Measurements from ENCODE around the gene HSPA14.

The HSPA14 gene

GRCh38 chr10:14843327-14843988 is 5.4 kb downstream of the HSPA14 start:
- H3K27me3 ChIP-seq (ENCODE audit: insufficient read depth, low read length) = no peaks in the 10 kb centered on the region
- H3K27ac ChIP-seq (ENCODE audit: low read depth, low read length, poor library complexity, severe bottlenecking) = no peak overlapping the region
- TF ChIP-seq EZH2 (IDR thresholded peaks at IDR 0.05; ENCODE audit: borderline replicate concordance, low read length) (no peak), CTCF (IDR thresholded peaks at IDR 0.05; ENCODE audit: low read length) (no peak)
- no peaks in the 10 kb centered on the region for H3K9me2 ChIP-seq (ENCODE audit: low read depth, low read length)
- no peak overlapping the region for H3K4me3 ChIP-seq (ENCODE audit: low read depth, low read length, poor library complexity, severe bottlenecking)
- no peaks in the 10 kb centered on the region for H3F3A ChIP-seq (ENCODE audit: insufficient read depth, low read length)
- no peak overlapping the region for H3K4me2 ChIP-seq (ENCODE audit: low read length)
- H2AFZ ChIP-seq (ENCODE audit: low read length) = no peak overlapping the region
- H3K9me3 ChIP-seq (ENCODE audit: low read length) = no peaks in the 10 kb centered on the region
- peaks cover 68% of the 10 kb centered on the region for H3K36me3 ChIP-seq (ENCODE audit: insufficient read depth, low read length)
- H3K79me2 ChIP-seq (ENCODE audit: insufficient read depth, low read length) = peaks cover 24% of the 10 kb centered on the region
- H3K9ac ChIP-seq (ENCODE audit: low read length) = no peak overlapping the region
- H3K4me1 ChIP-seq (ENCODE audit: insufficient read depth, low read length, severe bottlenecking) = peaks cover 9% of the 10 kb centered on the region
- no peaks in the 10 kb centered on the region for H4K20me1 ChIP-seq (ENCODE audit: insufficient read depth, low read length)

DNA sequence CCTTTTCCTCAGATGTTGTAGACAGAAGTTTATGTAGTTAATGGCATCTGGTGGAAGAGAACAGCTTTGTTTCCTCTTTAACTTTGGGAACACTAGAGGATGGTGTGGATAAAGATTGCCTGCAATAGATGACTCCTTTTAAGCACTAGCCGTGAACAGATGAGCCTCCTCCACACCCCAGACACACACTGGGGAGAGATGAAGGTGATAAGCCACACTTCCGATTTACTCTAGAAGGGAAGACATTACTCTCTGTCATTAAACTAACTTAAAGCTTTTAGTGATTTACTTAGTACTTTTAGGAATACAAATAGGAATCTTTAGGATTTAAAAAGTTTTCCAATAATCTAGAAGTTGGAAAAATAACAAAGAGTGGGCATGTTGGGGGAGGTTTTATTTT is 6.8 kb downstream of the HSPA14 start:
- peaks cover 80% of the 10 kb centered on the region for H3K36me3 ChIP-seq (ENCODE audit: insufficient read depth, low read length)
- H3K4me1 ChIP-seq (ENCODE audit: insufficient read depth, low read length, severe bottlenecking) = no peaks in the 10 kb centered on the region
- no peaks in the 10 kb centered on the region for H4K20me1 ChIP-seq (ENCODE audit: insufficient read depth, low read length)
- no peak overlapping the region for H3K4me2 ChIP-seq (ENCODE audit: low read length)
- no peak overlapping the region for H2AFZ ChIP-seq (ENCODE audit: low read length)
- H3K27me3 ChIP-seq (ENCODE audit: insufficient read depth, low read length) = no peaks in the 10 kb centered on the region
- H3K4me3 ChIP-seq (ENCODE audit: low read depth, low read length, poor library complexity, severe bottlenecking) = no peak overlapping the region
- no peaks in the 10 kb centered on the region for H3K9me2 ChIP-seq (ENCODE audit: low read depth, low read length)
- no peaks in the 10 kb centered on the region for H3F3A ChIP-seq (ENCODE audit: insufficient read depth, low read length)
- peaks cover 9% of the 10 kb centered on the region for H3K79me2 ChIP-seq (ENCODE audit: insufficient read depth, low read length)
- no peak for TF ChIP-seq EZH2 (IDR thresholded peaks at IDR 0.05; ENCODE audit: borderline replicate concordance, low read length)
- no peak for TF ChIP-seq CTCF (IDR thresholded peaks at IDR 0.05; ENCODE audit: low read length)
- no peak overlapping the region for H3K27ac ChIP-seq (ENCODE audit: low read depth, low read length, poor library complexity, severe bottlenecking)
- no peak overlapping the region for H3K9ac ChIP-seq (ENCODE audit: low read length)
- H3K9me3 ChIP-seq (ENCODE audit: low read length) = no peaks in the 10 kb centered on the region

DNA sequence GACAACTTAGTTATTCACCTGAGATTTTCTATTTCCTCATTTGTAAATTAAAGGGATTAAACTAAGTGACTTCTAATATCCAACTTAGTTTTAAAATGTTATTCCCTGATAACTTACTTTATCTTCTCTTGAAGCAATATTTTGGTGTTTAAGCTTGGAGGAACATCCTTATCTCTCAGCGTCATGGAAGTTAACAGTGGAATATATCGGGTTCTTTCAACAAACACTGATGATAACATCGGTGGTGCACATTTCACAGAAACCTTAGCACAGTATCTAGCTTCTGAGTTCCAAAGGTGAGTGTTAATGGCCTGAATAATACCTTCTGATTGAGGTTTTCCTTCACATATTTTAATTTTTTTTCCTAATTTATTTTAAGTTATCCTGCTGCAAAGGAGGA is 14.1 kb downstream of the HSPA14 start:
- Histone ChIP-seq H3K27me3 (ENCODE audit: insufficient read depth, low read length) (no peaks in the 10 kb centered on the region), H3K4me2 (ENCODE audit: low read length) (no peak overlapping the region), H2AFZ (ENCODE audit: low read length) (no peak overlapping the region), H3K27ac (ENCODE audit: low read depth, low read length, poor library complexity, severe bottlenecking) (no peak overlapping the region), H3F3A (ENCODE audit: insufficient read depth, low read length) (no peaks in the 10 kb centered on the region; the same call in 1 of the 2 replicates), H3K36me3 (ENCODE audit: insufficient read depth, low read length) (peaks cover 79% of the 10 kb centered on the region), H3K9me3 (ENCODE audit: low read length) (no peaks in the 10 kb centered on the region), H3K79me2 (ENCODE audit: insufficient read depth, low read length) (no peaks in the 10 kb centered on the region), H3K9me2 (ENCODE audit: low read depth, low read length) (no peaks in the 10 kb centered on the region), H3K9ac (ENCODE audit: low read length) (no peak overlapping the region), H3K4me1 (ENCODE audit: insufficient read depth, low read length, severe bottlenecking) (peaks cover 1% of the 10 kb centered on the region), H4K20me1 (ENCODE audit: insufficient read depth, low read length) (no peaks in the 10 kb centered on the region), H3K4me3 (ENCODE audit: low read depth, low read length, poor library complexity, severe bottlenecking) (no peak overlapping the region)
- no peak for TF ChIP-seq EZH2 (IDR thresholded peaks at IDR 0.05; ENCODE audit: borderline replicate concordance, low read length)
- no peak for TF ChIP-seq CTCF (IDR thresholded peaks at IDR 0.05; ENCODE audit: low read length)

All from OCI-LY1 (cell line).